Measurements from ENCODE around the gene LPAR3.

DNA sequence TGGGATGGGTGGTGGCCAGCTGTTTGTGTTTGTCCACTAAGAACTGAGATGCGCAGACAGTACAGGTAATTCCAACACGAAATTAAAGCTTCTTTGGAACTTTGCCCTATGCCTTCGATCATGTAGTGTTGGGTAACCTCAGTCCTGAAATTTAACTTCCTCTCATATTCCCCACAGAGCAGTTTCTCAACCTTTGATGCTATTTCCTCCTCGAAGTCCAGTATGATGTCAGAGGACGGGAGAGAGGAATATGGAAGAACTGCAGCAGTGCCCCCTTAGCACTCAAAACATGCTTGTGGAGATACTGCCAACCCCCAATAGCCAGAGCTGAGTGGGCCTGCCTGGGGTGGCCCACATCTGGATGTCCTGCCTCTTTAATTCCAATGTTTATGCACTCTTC is 3.6 kb downstream of the LPAR3 start:
- TF ChIP-seq, protein P1, sequence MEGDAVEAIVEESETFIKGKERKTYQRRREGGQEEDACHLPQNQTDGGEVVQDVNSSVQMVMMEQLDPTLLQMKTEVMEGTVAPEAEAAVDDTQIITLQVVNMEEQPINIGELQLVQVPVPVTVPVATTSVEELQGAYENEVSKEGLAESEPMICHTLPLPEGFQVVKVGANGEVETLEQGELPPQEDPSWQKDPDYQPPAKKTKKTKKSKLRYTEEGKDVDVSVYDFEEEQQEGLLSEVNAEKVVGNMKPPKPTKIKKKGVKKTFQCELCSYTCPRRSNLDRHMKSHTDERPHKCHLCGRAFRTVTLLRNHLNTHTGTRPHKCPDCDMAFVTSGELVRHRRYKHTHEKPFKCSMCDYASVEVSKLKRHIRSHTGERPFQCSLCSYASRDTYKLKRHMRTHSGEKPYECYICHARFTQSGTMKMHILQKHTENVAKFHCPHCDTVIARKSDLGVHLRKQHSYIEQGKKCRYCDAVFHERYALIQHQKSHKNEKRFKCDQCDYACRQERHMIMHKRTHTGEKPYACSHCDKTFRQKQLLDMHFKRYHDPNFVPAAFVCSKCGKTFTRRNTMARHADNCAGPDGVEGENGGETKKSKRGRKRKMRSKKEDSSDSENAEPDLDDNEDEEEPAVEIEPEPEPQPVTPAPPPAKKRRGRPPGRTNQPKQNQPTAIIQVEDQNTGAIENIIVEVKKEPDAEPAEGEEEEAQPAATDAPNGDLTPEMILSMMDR (IDR thresholded peaks at IDR 0.05): no peak
- TF ChIP-seq POLR2A (IDR thresholded peaks at IDR 0.05): no peak

Data from transverse colon (tissue), 3 donors.